HepG2 (cell line): Measurements from ENCODE around the gene RPL37. TPM values are rescaled to one million over a fixed set of nuclear protein-coding genes. Genes with fewer than 3 reads are reported as not detected.

Experiments
- CSRNP1 ChIP-seq: sonication (generic); formaldehyde crosslinking; IDR thresholded peaks from 2 replicates; pipeline ENCODE4 v1.8.1; 2023; ENCODE audit warnings: mild to moderate bottlenecking, missing genetic modification reagents
- GABPB1 ChIP-seq: IDR thresholded peaks from 2 replicates; pipeline ENCODE4 v1.6.1; 2016; ENCODE audit warnings: mild to moderate bottlenecking, missing genetic modification reagents, moderate library complexity, missing compliant biosample characterization
- HOXA9 ChIP-seq: sonication (generic); formaldehyde crosslinking; IDR thresholded peaks from 2 replicates; pipeline ENCODE4 v1.8.1; 2022; ENCODE audit warnings: missing genetic modification reagents, mild to moderate bottlenecking, moderate library complexity, borderline replicate concordance
- MAX ChIP-seq: IDR thresholded peaks from 2 replicates; pipeline ENCODE4 v1.6.1; 2012; ENCODE audit warnings: inconsistent platforms
- MAZ ChIP-seq, 2 experiments: sonication (generic) in 1 of 2; formaldehyde crosslinking in 1 of 2; IDR thresholded peaks; 2 replicates each; pipeline versions ENCODE4 v1.5.0 to v1.6.1; 2012 to 2020; ENCODE audit warnings: low read depth in 2 of 2, mild to moderate bottlenecking in 2 of 2, borderline replicate concordance in 1 of 2, improper control_type of control experiment in 1 of 2, low read length in 1 of 2, missing genetic modification reagents in 1 of 2, moderate library complexity in 1 of 2
- MLX ChIP-seq: IDR thresholded peaks from 2 replicates; pipeline ENCODE4 v1.6.1; 2016
- RORA ChIP-seq: sonication (generic); formaldehyde crosslinking; IDR thresholded peaks from 2 replicates; pipeline ENCODE4 v1.5.0; 2020; ENCODE audit warnings: mild to moderate bottlenecking, missing genetic modification reagents, moderate library complexity
- SIN3A ChIP-seq: IDR thresholded peaks from 2 replicates; pipeline ENCODE4 v1.6.1; 2011; ENCODE audit warnings: low read depth, mild to moderate bottlenecking, control low read depth, low read length, borderline replicate concordance
- SOX5 ChIP-seq: IDR thresholded peaks from 2 replicates; pipeline ENCODE4 v1.6.1; 2016; ENCODE audit warnings: borderline replicate concordance
- TBX2 ChIP-seq: sonication (generic); formaldehyde crosslinking; IDR thresholded peaks from 2 replicates; pipeline ENCODE4 v1.5.0; 2020; ENCODE audit warnings: missing genetic modification reagents, mild to moderate bottlenecking, borderline replicate concordance
- UBTF ChIP-seq: sonication (generic); formaldehyde crosslinking; IDR thresholded peaks from 2 replicates; pipeline ENCODE4 v1.4.0; 2020; ENCODE audit warnings: mild to moderate bottlenecking, missing genetic modification reagents
- ZNF749 ChIP-seq: sonication (generic); formaldehyde crosslinking; IDR thresholded peaks from 2 replicates; pipeline ENCODE4 v1.8.0; 2022; ENCODE audit warnings: mild to moderate bottlenecking, missing genetic modification reagents, moderate library complexity, borderline replicate concordance
- polyA plus RNA-seq, 8 experiments: library from polyadenylated mRNA; depleted of rRNA in 3 of 8; stranded (reverse) in 7 of 8; unstranded in 1 of 8; fragments of >200 nt; fragmentation: Illumina TruSeq in 4 of 8; extraction: Trizol in 4 of 8; gene quantifications; 2 replicates each; pipeline versions ENCODE4 v1.2.1 to v1.2.3, GENCODE V29; 2011 to 2016; ENCODE audit warnings: low read depth in 4 of 8, missing spikeins in 1 of 8, mixed read lengths in 1 of 8; ENCODE audit not compliant: insufficient read depth in 1 of 8
- total RNA-seq, 5 experiments: library from RNA; depleted of rRNA; stranded (reverse); fragments of >200 nt; fragmentation: Illumina TruSeq; extraction: Trizol; gene quantifications; 2 replicates each; pipeline ENCODE4 v1.2.3, GENCODE V29; 2016; ENCODE audit warnings: low read depth in 1 of 5

Gene RPL37
- total and polyA plus RNA-seq, 2 of the 13 experiments (the other 11 are each of a cell fraction or from before 2014, with no cell fraction given), result 1,981 to 3,367 TPM

GRCh38 chr5:40797273-40798011, 37.6 kb downstream of the RPL37 start (continued):
- TF ChIP-seq MAX (0 out of 2 replicates have a peak, but pooled peaks have one; percentile 10), UBTF (peak; percentile 69), ZNF749 (CRISPR knock-in tag) (no peak), GABPB1 (CRISPR knock-in tag) (0 out of 2 replicates have a peak, but pooled peaks have one; percentile 52), TBX2 (CRISPR knock-in tag) (peak; percentile 17; the same call in 1 of the 2 replicates), SOX5 (CRISPR knock-in tag) (0 out of 2 replicates have a peak, but pooled peaks have one; percentile 1), MLX (no peak), MAZ (IDR thresholded peaks at IDR 0.05; ENCODE audit: borderline replicate concordance, low read depth, low read length) (peak; percentile 57; the same call in 1 of the 2 replicates), MAZ (CRISPR knock-in tag; IDR thresholded peaks at IDR 0.05; ENCODE audit: low read depth) (no peak), RORA (CRISPR knock-in tag) (no peak), SIN3A (0 out of 2 replicates have a peak, but pooled peaks have one; percentile 19), CSRNP1 (CRISPR knock-in tag) (no peak), HOXA9 (CRISPR knock-in tag) (no peak)
